Measurements from ENCODE around the gene FHIT.
A peak's percentile ranks its signal among the peaks of the same experiment; 100 is the strongest.

FHIT gene

GRCh38 chr3:60788185-60788584, 463.1 kb downstream of the FHIT start:
- no peak for DNase-seq (ENCODE audit: low read depth)
- H3K36me3 ChIP-seq (ENCODE audit: control insufficient read depth, insufficient read depth, low read length, severe bottlenecking), result no peaks in the 10 kb centered on the region
- no peak overlapping the region for H3K9ac ChIP-seq (ENCODE audit: low read length)
- H3K4me1 ChIP-seq (ENCODE audit: control insufficient read depth, insufficient read depth, low read length), result no peaks in the 10 kb centered on the region
- no peaks in the 10 kb centered on the region for H3K9me3 ChIP-seq (ENCODE audit: control insufficient read depth, low read length)
- no peaks in the 10 kb centered on the region for H3K27me3 ChIP-seq (replicated peaks; ENCODE audit: control insufficient read depth, insufficient read depth, low read length)
- H3K4me3 ChIP-seq (ENCODE audit: low read length), result no peak overlapping the region

DNA sequence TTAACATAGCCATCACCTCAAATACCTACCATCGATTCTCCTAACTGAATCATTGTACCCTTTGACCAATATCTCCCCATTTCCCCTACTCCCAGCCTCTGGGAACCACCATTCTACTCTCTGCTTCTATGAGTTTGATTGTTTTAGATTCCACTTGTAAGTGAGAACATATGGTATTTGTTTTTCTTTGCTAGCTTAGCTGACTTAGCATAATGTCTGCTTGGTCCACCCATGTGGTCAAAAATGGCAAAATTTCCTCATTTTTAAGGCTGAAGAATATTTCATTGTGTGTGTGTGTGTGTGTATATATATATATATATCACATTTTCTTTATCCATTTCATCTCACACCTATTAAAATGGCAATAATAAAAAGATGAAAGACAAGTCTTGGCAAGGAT, 469.3 kb downstream of the FHIT start:
- Histone ChIP-seq H3K9me3 (ENCODE audit: control insufficient read depth, low read length) (peaks cover 15% of the 10 kb centered on the region), H3K4me1 (ENCODE audit: control insufficient read depth, insufficient read depth, low read length) (no peaks in the 10 kb centered on the region), H3K9ac (ENCODE audit: low read length) (no peak overlapping the region), H3K36me3 (ENCODE audit: control insufficient read depth, insufficient read depth, low read length, severe bottlenecking) (no peaks in the 10 kb centered on the region), H3K27me3 (replicated peaks; ENCODE audit: control insufficient read depth, insufficient read depth, low read length) (no peaks in the 10 kb centered on the region), H3K4me3 (ENCODE audit: low read length) (no peak overlapping the region)
- DNase-seq (ENCODE audit: low read depth), result peak; percentile 4

DNA sequence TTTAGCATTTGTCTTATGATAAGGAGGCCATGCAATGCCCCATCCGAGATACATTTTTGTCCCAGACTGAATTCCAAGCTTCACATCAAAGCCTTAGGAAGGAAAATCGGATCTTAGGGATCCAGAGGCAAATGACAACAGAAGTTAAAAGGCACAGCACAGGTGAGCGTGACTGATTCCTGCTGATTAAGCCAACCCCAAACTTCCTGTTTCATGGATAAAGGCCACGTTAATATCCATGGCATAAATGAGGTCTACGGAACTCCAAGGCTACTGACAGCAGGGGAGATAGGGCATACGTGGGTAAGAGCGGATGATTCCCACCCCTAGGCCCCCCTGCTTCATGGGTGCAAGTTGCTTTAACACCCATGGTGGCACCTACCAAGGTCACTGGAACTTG, 471.6 kb downstream of the FHIT start:
- no peaks in the 10 kb centered on the region for H3K4me1 ChIP-seq (ENCODE audit: control insufficient read depth, insufficient read depth, low read length)
- H3K9me3 ChIP-seq (ENCODE audit: control insufficient read depth, low read length), result peaks cover 29% of the 10 kb centered on the region
- DNase-seq (ENCODE audit: low read depth), result no peak
- no peak overlapping the region for H3K9ac ChIP-seq (ENCODE audit: low read length)
- no peaks in the 10 kb centered on the region for H3K36me3 ChIP-seq (ENCODE audit: control insufficient read depth, insufficient read depth, low read length, severe bottlenecking)
- no peaks in the 10 kb centered on the region for H3K27me3 ChIP-seq (replicated peaks; ENCODE audit: control insufficient read depth, insufficient read depth, low read length)
- H3K4me3 ChIP-seq (ENCODE audit: low read length), result no peak overlapping the region

- H3K36me3 ChIP-seq (ENCODE audit: control insufficient read depth, insufficient read depth, low read length, severe bottlenecking), result no peaks in the 10 kb centered on the region
- no peak overlapping the region for H3K9ac ChIP-seq (ENCODE audit: low read length)
- no peak for DNase-seq (ENCODE audit: low read depth)
- no peaks in the 10 kb centered on the region for H3K27me3 ChIP-seq (replicated peaks; ENCODE audit: control insufficient read depth, insufficient read depth, low read length)
- H3K9me3 ChIP-seq (ENCODE audit: control insufficient read depth, low read length), result peaks cover 29% of the 10 kb centered on the region
- H3K4me3 ChIP-seq (ENCODE audit: low read length), result no peak overlapping the region
- H3K4me1 ChIP-seq (ENCODE audit: control insufficient read depth, insufficient read depth, low read length), result no peaks in the 10 kb centered on the region
These were observed 475.3 kb downstream of the FHIT start for GRCh38 chr3:60775985-60776384.

DNA sequence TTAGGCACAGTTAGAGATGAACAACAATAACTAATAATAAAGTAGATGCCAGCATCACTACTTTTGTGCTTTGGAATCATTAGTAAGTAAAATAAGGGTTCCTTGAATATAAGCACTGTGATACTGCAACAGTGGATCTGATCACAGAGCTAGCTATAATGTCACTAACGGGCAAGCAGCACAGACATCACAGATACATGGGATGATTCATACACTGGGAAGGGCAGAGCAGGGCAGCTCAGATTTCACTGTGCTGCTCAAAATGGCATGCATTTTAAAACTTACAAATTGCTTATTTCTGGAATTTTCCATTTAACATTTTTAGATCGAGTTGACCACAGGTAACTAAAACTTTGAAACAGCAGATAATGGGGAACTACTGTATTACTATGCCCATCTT, 476.6 kb downstream of the FHIT start:
- Histone ChIP-seq H3K27me3 (replicated peaks; ENCODE audit: control insufficient read depth, insufficient read depth, low read length) (no peaks in the 10 kb centered on the region), H3K9me3 (ENCODE audit: control insufficient read depth, low read length) (peaks cover 17% of the 10 kb centered on the region), H3K4me3 (ENCODE audit: low read length) (no peak overlapping the region), H3K4me1 (ENCODE audit: control insufficient read depth, insufficient read depth, low read length) (no peaks in the 10 kb centered on the region), H3K9ac (ENCODE audit: low read length) (no peak overlapping the region), H3K36me3 (ENCODE audit: control insufficient read depth, insufficient read depth, low read length, severe bottlenecking) (no peaks in the 10 kb centered on the region)
- no peak for DNase-seq (ENCODE audit: low read depth)

GRCh38 chr3:60772584-60772983, 478.7 kb downstream of the FHIT start:
- H3K27me3 ChIP-seq (replicated peaks; ENCODE audit: control insufficient read depth, insufficient read depth, low read length), result no peaks in the 10 kb centered on the region
- H3K9ac ChIP-seq (ENCODE audit: low read length), result no peak overlapping the region
- no peaks in the 10 kb centered on the region for H3K36me3 ChIP-seq (ENCODE audit: control insufficient read depth, insufficient read depth, low read length, severe bottlenecking)
- H3K4me1 ChIP-seq (ENCODE audit: control insufficient read depth, insufficient read depth, low read length), result no peaks in the 10 kb centered on the region
- peaks cover 15% of the 10 kb centered on the region for H3K9me3 ChIP-seq (ENCODE audit: control insufficient read depth, low read length)
- no peak overlapping the region for H3K4me3 ChIP-seq (ENCODE audit: low read length)
- DNase-seq (ENCODE audit: low read depth), result no peak

DNA sequence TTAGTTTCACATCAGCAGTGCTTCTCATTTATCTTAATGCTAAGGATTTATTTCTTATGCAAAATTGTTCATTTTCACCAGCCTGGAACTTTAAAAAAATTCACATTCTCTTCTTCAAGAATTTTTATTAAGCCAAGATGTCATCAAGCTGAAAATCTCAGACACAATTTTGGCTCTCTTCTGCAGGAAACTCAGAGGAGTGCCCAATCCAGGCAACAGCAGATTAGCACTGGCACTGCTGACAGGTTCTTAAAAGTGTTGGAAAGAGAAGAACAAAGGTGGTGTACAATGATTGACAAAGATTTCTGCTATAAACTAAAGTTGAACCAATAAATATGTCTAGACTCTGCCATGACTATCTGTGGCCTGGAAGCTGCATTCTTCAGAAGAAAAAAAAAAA, 479.5 kb downstream of the FHIT start:
- Histone ChIP-seq H3K4me3 (ENCODE audit: low read length) (no peak overlapping the region), H3K4me1 (ENCODE audit: control insufficient read depth, insufficient read depth, low read length) (no peaks in the 10 kb centered on the region), H3K9ac (ENCODE audit: low read length) (no peak overlapping the region), H3K27me3 (replicated peaks; ENCODE audit: control insufficient read depth, insufficient read depth, low read length) (no peaks in the 10 kb centered on the region), H3K36me3 (ENCODE audit: control insufficient read depth, insufficient read depth, low read length, severe bottlenecking) (no peaks in the 10 kb centered on the region), H3K9me3 (ENCODE audit: control insufficient read depth, low read length) (peaks cover 15% of the 10 kb centered on the region)
- no peak for DNase-seq (ENCODE audit: low read depth)

DNA sequence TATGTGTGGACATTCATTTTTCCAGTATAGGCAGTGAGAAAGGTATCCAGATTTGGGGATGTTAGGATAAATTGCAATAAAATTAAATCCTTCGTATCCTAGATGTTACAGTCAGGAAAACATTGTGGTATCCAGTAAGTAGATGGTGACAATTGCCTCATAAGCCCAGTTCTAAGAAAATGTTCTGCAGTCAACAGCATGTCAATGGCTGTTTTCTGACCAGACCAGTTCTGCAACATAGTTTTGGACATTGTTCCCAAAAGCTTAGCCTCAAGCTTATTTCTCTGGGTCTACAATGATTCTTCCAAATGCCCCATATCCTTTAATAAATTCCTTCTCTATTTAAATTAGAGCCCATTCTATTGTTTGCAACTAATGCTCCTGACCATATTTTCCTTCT, 480.7 kb downstream of the FHIT start:
- no peak for DNase-seq (ENCODE audit: low read depth)
- no peaks in the 10 kb centered on the region for H3K4me1 ChIP-seq (ENCODE audit: control insufficient read depth, insufficient read depth, low read length)
- H3K27me3 ChIP-seq (replicated peaks; ENCODE audit: control insufficient read depth, insufficient read depth, low read length), result no peaks in the 10 kb centered on the region
- no peaks in the 10 kb centered on the region for H3K36me3 ChIP-seq (ENCODE audit: control insufficient read depth, insufficient read depth, low read length, severe bottlenecking)
- H3K9ac ChIP-seq (ENCODE audit: low read length), result no peak overlapping the region
- no peak overlapping the region for H3K4me3 ChIP-seq (ENCODE audit: low read length)
- peaks cover 11% of the 10 kb centered on the region for H3K9me3 ChIP-seq (ENCODE audit: control insufficient read depth, low read length)

DNA sequence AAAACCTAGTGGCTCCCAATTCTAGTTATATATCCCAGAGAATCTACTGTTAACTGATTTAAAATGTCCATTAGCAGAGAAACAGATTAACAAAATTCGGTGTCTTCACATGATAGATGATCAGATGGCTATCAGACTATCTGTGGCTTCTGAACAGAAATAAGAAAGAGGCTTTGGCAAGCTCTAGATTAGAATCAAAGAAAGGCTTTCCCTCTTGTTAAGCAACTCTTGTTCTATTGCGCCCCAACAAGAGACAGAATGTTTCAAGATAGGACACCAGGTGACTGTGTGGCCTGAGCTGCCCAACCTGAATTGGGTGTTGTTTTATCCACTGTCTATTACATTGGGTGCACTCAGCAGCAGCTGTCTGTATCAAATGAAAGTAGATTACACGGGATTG, 483.7 kb downstream of the FHIT start:
- Histone ChIP-seq H3K9ac (ENCODE audit: low read length) (no peak overlapping the region), H3K4me1 (ENCODE audit: control insufficient read depth, insufficient read depth, low read length) (no peaks in the 10 kb centered on the region), H3K27me3 (replicated peaks; ENCODE audit: control insufficient read depth, insufficient read depth, low read length) (no peaks in the 10 kb centered on the region), H3K9me3 (ENCODE audit: control insufficient read depth, low read length) (no peaks in the 10 kb centered on the region), H3K4me3 (ENCODE audit: low read length) (no peak overlapping the region), H3K36me3 (ENCODE audit: control insufficient read depth, insufficient read depth, low read length, severe bottlenecking) (no peaks in the 10 kb centered on the region)
- no peak for DNase-seq (ENCODE audit: low read depth)

- H3K36me3 ChIP-seq (ENCODE audit: control insufficient read depth, insufficient read depth, low read length, severe bottlenecking), result no peaks in the 10 kb centered on the region
- no peak overlapping the region for H3K9ac ChIP-seq (ENCODE audit: low read length)
- H3K27me3 ChIP-seq (replicated peaks; ENCODE audit: control insufficient read depth, insufficient read depth, low read length), result no peaks in the 10 kb centered on the region
- no peaks in the 10 kb centered on the region for H3K4me1 ChIP-seq (ENCODE audit: control insufficient read depth, insufficient read depth, low read length)
- H3K9me3 ChIP-seq (ENCODE audit: control insufficient read depth, low read length), result no peaks in the 10 kb centered on the region
- DNase-seq (ENCODE audit: low read depth), result no peak
- no peak overlapping the region for H3K4me3 ChIP-seq (ENCODE audit: low read length)
These were observed 485.5 kb downstream of the FHIT start for GRCh38 chr3:60765776-60766175.

DNA sequence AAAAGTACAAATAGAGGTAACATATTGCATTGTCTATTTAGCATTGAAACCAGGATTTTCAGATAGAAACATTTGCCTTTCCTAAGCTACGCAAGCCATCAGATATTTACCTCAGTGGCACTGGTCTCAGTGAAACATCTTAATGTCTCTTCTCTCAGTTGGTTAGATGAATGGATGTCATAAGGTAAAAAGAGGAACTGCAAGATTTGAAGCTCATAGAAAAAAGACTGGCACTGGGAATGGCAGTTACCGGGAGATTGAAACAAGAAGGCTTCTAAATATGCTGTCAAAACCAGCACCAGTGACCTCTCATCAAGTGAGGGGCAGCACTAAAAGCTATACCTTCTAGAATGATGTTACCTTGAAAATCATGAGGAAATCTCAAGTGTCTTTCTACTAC, 486.4 kb downstream of the FHIT start:
- no peak for DNase-seq (ENCODE audit: low read depth)

DNA sequence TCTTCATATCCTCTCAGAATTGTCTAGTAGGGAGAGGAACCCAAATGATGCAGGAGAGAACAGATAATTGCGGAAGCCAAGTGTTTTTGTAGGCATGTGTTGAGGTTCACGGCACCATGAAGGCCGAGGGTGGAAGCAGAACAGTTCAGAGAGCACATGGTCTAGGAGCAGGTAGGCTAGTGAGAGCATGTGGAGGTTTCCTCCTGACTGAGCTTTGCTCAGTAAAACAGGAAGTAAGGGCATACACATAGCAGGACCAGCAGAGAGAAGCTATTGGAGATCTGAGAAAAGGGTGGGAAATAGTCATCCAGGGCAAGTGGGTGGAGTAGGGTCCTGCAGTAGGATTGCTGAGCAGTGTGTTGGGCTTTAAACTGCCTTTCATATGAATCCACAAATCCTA, 491.1 kb downstream of the FHIT start:
- no peaks in the 10 kb centered on the region for H3K9me3 ChIP-seq (ENCODE audit: control insufficient read depth, low read length)
- DNase-seq (ENCODE audit: low read depth), result no peak
- no peak overlapping the region for H3K4me3 ChIP-seq (ENCODE audit: low read length)
- H3K9ac ChIP-seq (ENCODE audit: low read length), result no peak overlapping the region
- no peaks in the 10 kb centered on the region for H3K36me3 ChIP-seq (ENCODE audit: control insufficient read depth, insufficient read depth, low read length, severe bottlenecking)
- H3K4me1 ChIP-seq (ENCODE audit: control insufficient read depth, insufficient read depth, low read length), result peaks cover 7% of the 10 kb centered on the region
- H3K27me3 ChIP-seq (replicated peaks; ENCODE audit: control insufficient read depth, insufficient read depth, low read length), result no peaks in the 10 kb centered on the region

More for the DNA sequence above, 486.4 kb downstream of the FHIT start:
- H3K9me3 ChIP-seq (ENCODE audit: control insufficient read depth, low read length), result no peaks in the 10 kb centered on the region
- H3K4me1 ChIP-seq (ENCODE audit: control insufficient read depth, insufficient read depth, low read length), result peaks cover 3% of the 10 kb centered on the region
- H3K27me3 ChIP-seq (replicated peaks; ENCODE audit: control insufficient read depth, insufficient read depth, low read length), result no peaks in the 10 kb centered on the region
- no peak overlapping the region for H3K4me3 ChIP-seq (ENCODE audit: low read length)
- H3K36me3 ChIP-seq (ENCODE audit: control insufficient read depth, insufficient read depth, low read length, severe bottlenecking), result no peaks in the 10 kb centered on the region
- no peak overlapping the region for H3K9ac ChIP-seq (ENCODE audit: low read length)
